ENCODE measurements around the gene HVCN1.

Gene HVCN1

DNA sequence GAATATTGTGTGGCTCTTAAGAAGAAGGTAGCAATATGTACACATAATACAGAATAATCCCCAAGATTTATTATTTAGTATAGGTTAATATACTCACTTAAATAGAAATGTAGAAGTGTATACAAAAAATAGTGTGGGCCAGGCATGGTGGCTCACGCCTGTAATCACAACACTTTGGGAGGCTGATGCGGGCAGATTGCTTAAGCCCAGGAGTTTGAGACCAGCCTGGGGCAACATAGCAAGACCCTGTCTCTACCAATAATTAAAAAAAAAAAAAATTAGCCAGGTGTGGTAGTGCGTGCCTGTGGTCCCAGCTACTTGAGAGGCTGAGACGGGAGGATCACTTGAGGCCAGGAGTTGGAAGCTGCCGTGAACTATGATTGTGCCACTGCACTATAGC, 15.3 kb upstream of the HVCN1 start:
- in situ Hi-C loops (cut with HindIII; ENCODE audit: low sequenced_read_pairs), result no loop called here
- no peak overlapping the region for H3K4me3 ChIP-seq (ENCODE audit: low read depth, low read length)
- DNase-seq (ENCODE audit: low read depth), result no peak
- TF ChIP-seq, protein P1, sequence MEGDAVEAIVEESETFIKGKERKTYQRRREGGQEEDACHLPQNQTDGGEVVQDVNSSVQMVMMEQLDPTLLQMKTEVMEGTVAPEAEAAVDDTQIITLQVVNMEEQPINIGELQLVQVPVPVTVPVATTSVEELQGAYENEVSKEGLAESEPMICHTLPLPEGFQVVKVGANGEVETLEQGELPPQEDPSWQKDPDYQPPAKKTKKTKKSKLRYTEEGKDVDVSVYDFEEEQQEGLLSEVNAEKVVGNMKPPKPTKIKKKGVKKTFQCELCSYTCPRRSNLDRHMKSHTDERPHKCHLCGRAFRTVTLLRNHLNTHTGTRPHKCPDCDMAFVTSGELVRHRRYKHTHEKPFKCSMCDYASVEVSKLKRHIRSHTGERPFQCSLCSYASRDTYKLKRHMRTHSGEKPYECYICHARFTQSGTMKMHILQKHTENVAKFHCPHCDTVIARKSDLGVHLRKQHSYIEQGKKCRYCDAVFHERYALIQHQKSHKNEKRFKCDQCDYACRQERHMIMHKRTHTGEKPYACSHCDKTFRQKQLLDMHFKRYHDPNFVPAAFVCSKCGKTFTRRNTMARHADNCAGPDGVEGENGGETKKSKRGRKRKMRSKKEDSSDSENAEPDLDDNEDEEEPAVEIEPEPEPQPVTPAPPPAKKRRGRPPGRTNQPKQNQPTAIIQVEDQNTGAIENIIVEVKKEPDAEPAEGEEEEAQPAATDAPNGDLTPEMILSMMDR (IDR thresholded peaks at IDR 0.05; ENCODE audit: low read depth, low read length, missing control alignments), result no peak

DNA sequence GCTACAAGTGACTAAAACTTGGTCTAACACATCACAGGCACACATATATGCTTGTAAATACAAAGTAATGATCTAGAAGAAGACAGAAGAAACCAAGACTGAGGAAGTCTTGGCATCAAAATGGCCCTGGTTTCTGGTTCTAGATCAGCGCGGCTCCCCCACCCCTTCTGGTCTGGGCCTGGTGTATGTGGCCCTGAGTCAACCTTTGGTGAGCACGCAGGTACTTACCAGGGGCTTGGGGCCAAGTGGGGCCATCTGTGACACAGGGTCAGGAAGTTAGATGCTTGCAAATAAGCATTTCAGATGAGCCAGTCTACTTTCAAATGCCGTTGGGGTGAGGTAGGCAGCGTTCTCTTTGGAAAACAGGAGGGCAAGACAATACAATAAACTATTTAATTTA, 13.2 kb upstream of the HVCN1 start:
- H3K4me3 ChIP-seq (ENCODE audit: low read depth, low read length), result no peak overlapping the region
- TF ChIP-seq, protein P1 (IDR thresholded peaks at IDR 0.05; ENCODE audit: low read depth, low read length, missing control alignments), result no peak
- in situ Hi-C loops (cut with HindIII; ENCODE audit: low sequenced_read_pairs), result no loop called here
- no peak for DNase-seq (ENCODE audit: low read depth)

- in situ Hi-C loops (cut with HindIII; ENCODE audit: low sequenced_read_pairs), result no loop called here
- no peak overlapping the region for H3K4me3 ChIP-seq (ENCODE audit: low read depth, low read length)
- DNase-seq (ENCODE audit: low read depth), result no peak
- TF ChIP-seq, protein P1 (IDR thresholded peaks at IDR 0.05; ENCODE audit: low read depth, low read length, missing control alignments), result no peak
Observed at GRCh38 chr12:110699591-110700445, 10.9 kb upstream of the HVCN1 start.

- TF ChIP-seq, protein P1 (IDR thresholded peaks at IDR 0.05; ENCODE audit: low read depth, low read length, missing control alignments), result peak; percentile 72
- no peak overlapping the region for H3K4me3 ChIP-seq (ENCODE audit: low read depth, low read length)
- in situ Hi-C loops (cut with HindIII; ENCODE audit: low sequenced_read_pairs), result no loop called here
- DNase-seq (ENCODE audit: low read depth), result peak; percentile 65
Observed at GRCh38 chr12:110698171-110698902, 9.4 kb upstream of the HVCN1 start.

DNA sequence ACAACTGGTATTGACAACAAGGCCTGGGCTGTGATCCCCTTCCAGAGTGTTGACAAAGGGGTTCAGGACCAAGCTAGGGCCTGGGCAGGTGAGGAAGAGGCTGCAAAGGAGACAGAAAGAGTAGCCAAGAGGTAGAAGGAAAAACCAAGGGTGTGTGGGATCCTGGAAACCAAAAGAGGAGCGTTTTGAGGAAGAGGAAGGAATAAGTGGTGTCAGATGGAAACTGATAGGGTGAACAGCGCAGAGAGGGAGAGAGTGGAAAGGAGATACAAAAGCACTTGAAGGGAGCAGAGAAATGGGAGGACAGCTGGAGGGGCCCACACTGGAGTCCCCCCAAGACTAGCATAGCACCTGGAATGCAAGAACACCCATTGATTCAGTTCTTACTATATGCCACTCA, 8.3 kb upstream of the HVCN1 start:
- DNase-seq (ENCODE audit: low read depth), result no peak
- in situ Hi-C loops (cut with HindIII; ENCODE audit: low sequenced_read_pairs), result no loop called here
- TF ChIP-seq, protein P1 (IDR thresholded peaks at IDR 0.05; ENCODE audit: low read depth, low read length, missing control alignments), result no peak
- H3K4me3 ChIP-seq (ENCODE audit: low read depth, low read length), result no peak overlapping the region

DNA sequence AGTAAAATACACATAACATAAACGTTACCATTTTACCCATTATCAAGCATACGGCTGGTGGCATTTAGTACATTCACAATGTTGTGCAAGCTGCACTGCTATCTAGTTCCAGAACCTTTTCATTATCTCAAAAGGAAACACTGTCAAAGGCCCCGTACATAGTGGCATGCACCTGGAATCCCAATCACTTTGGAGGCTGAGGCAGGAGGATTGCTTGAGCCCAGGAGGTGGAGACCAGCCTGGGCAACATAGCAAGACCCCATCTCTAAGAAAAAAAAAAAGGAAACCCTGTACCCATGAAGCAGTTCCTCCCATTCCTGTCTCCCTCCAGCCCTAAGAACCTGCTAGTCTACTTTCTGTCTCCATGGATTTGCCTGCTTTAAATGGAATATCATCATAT, 7.4 kb upstream of the HVCN1 start:
- no peak overlapping the region for H3K4me3 ChIP-seq (ENCODE audit: low read depth, low read length)
- TF ChIP-seq, protein P1 (IDR thresholded peaks at IDR 0.05; ENCODE audit: low read depth, low read length, missing control alignments), result no peak
- in situ Hi-C loops (cut with HindIII; ENCODE audit: low sequenced_read_pairs), result no loop called here
- DNase-seq (ENCODE audit: low read depth), result no peak

All from astrocyte of the cerebellum (primary cell).